ENCODE data around the gene RMI2.

DNA sequence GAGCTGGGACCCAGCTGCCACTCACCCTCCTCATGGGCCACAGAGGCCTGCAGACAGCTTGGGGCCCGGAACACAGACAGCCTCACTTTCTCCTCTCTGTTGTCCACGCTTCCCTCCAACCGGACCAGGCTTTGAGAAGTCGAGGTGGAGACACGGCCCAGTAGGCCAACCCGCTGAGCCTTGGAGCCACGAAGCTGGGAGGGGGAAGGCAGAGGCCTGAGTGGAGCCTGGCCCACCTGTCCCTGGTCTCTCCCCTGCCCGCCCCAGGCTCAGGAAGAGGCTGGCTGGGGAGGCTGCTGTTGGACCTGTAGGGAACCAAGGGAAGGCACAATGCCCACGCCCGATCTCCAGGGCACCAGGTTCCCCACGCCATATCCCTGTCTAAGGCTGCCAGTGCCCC lies 48.1 kb downstream of the RMI2 start:
- no peak for TF ChIP-seq ZNF549 (tag by site-specific recombination; IDR thresholded peaks at IDR 0.05)
- TF ChIP-seq ZNF146 (tag by site-specific recombination; IDR thresholded peaks at IDR 0.05), result no peak
- TF ChIP-seq ZBTB8A (tag by site-specific recombination; IDR thresholded peaks at IDR 0.05), result no peak
- TF ChIP-seq, protein P1, sequence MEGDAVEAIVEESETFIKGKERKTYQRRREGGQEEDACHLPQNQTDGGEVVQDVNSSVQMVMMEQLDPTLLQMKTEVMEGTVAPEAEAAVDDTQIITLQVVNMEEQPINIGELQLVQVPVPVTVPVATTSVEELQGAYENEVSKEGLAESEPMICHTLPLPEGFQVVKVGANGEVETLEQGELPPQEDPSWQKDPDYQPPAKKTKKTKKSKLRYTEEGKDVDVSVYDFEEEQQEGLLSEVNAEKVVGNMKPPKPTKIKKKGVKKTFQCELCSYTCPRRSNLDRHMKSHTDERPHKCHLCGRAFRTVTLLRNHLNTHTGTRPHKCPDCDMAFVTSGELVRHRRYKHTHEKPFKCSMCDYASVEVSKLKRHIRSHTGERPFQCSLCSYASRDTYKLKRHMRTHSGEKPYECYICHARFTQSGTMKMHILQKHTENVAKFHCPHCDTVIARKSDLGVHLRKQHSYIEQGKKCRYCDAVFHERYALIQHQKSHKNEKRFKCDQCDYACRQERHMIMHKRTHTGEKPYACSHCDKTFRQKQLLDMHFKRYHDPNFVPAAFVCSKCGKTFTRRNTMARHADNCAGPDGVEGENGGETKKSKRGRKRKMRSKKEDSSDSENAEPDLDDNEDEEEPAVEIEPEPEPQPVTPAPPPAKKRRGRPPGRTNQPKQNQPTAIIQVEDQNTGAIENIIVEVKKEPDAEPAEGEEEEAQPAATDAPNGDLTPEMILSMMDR (tag by site-specific recombination; IDR thresholded peaks at IDR 0.05), result no peak
- TF ChIP-seq ZFP3 (tag by site-specific recombination; IDR thresholded peaks at IDR 0.05; ENCODE audit: low read depth), result no peak
- no peak for TF ChIP-seq ZBTB17 (tag by site-specific recombination; IDR thresholded peaks at IDR 0.05)
- TF ChIP-seq ZNF394 (tag by site-specific recombination; IDR thresholded peaks at IDR 0.05; ENCODE audit: borderline replicate concordance), result no peak
- no peak for TF ChIP-seq SP2 (tag by site-specific recombination; IDR thresholded peaks at IDR 0.05)
- no peak for TF ChIP-seq ZBTB44 (tag by site-specific recombination; IDR thresholded peaks at IDR 0.05)
- no peak for TF ChIP-seq ZNF362 (tag by site-specific recombination; IDR thresholded peaks at IDR 0.05)
- no peak for TF ChIP-seq AEBP2 (tag by site-specific recombination; IDR thresholded peaks at IDR 0.05; ENCODE audit: borderline replicate concordance)
- TF ChIP-seq ZNF157 (tag by site-specific recombination; IDR thresholded peaks at IDR 0.05), result no peak
- TF ChIP-seq, protein P2, sequence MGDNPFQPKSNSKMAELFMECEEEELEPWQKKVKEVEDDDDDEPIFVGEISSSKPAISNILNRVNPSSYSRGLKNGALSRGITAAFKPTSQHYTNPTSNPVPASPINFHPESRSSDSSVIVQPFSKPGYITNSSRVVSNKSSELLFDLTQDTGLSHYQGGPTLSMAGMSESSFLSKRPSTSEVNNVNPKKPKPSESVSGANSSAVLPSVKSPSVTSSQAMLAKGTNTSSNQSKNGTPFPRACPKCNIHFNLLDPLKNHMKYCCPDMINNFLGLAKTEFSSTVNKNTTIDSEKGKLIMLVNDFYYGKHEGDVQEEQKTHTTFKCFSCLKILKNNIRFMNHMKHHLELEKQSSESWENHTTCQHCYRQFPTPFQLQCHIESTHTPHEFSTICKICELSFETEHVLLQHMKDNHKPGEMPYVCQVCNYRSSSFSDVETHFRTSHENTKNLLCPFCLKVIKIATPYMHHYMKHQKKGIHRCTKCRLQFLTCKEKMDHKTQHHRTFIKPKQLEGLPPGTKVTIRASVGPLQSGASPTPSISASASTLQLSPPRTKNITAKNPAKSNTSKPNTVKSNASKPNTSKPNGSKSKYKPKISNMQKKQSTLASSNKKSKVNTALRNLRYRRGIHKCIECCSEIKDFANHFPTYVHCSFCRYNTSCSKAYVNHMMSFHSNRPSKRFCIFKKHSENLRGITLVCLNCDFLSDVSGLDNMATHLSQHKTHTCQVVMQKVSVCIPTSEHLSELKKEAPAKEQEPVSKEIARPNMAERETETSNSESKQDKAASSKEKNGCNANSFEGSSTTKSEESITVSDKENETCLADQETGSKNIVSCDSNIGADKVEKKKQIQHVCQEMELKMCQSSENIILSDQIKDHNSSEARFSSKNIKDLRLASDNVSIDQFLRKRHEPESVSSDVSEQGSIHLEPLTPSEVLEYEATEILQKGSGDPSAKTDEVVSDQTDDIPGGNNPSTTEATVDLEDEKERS (tag by site-specific recombination; IDR thresholded peaks at IDR 0.05), result no peak
- no peak for TF ChIP-seq ZNF747 (tag by site-specific recombination; IDR thresholded peaks at IDR 0.05)
